ENCODE data around the gene ALDH4A1.

DNA sequence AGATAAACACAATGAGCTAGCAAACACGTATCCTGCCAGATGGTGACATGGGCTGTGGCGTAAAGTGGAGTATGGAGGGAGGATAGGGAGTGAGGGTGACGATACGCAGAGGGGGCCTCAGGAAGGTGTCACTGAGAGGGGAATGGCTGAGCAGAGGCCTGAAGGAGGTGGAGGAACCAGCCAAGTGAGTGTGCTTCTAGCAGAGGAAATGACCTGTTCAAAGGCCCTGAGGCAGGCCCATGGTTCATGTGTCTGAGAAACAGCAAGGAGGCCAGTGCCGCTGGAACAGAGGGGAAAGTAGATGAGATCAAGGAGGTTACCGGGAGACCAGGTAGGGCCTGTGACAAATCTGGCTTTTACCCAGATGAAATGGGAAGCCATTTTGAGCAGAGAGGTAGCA is 78.9 kb downstream of the ALDH4A1 start:
- TF ChIP-seq, protein P1, sequence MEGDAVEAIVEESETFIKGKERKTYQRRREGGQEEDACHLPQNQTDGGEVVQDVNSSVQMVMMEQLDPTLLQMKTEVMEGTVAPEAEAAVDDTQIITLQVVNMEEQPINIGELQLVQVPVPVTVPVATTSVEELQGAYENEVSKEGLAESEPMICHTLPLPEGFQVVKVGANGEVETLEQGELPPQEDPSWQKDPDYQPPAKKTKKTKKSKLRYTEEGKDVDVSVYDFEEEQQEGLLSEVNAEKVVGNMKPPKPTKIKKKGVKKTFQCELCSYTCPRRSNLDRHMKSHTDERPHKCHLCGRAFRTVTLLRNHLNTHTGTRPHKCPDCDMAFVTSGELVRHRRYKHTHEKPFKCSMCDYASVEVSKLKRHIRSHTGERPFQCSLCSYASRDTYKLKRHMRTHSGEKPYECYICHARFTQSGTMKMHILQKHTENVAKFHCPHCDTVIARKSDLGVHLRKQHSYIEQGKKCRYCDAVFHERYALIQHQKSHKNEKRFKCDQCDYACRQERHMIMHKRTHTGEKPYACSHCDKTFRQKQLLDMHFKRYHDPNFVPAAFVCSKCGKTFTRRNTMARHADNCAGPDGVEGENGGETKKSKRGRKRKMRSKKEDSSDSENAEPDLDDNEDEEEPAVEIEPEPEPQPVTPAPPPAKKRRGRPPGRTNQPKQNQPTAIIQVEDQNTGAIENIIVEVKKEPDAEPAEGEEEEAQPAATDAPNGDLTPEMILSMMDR (IDR thresholded peaks at IDR 0.05; ENCODE audit: borderline replicate concordance, extremely low read depth, low read length, poor library complexity, severe bottlenecking) = no peak
- TF ChIP-seq EZH2 (IDR thresholded peaks at IDR 0.05; ENCODE audit: borderline replicate concordance, low read depth, low read length, severe bottlenecking) = no peak
